Measurements from ENCODE around the gene UNK. TPM values are rescaled to one million over a fixed set of nuclear protein-coding genes. Genes with fewer than 3 reads are reported as not detected.

UNK gene
- total RNA-seq, 1 experiment from 2014 or later: 35.4 TPM

DNA sequence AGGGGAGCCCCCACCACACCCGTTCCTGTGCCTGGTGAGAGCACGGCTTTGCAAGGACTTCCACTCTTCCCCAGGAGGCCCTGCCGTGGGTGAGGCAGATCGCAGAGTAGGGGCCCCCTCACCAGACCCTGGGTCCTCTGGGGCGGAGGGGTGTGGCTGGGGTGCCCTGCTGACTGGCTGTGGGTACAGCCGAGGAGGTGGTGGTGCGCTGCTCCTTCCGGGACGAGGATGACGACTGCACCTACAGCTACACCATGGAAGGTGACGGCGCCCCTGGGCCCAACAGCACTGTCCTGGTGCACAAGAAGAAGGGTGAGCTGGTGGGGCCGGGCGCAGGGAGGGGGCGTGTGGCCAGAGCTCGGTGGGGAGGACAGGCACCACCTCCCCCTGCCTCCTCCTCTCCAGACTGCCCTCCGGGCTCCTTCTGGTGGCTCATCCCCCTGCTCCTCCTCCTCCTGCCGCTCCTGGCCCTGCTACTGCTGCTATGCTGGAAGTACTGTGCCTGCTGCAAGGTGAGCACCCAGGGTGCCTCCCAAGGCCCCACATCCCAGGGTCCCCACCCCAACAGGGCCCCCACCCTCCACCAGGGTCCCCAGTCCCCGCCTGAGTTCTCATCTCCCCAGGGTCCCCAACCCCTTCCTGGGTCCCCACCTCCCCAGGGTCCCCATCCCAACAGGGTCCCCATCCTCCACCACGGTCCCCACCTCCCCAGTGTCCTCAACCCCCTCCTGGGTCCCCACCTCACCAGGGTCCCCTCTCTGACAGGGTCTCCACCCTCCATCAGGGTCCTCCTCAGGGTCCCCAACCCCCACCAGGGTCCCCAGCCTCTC is 47.3 kb upstream of the UNK start:
- no peaks in the 10 kb centered on the region for H3K27me3 Mint-ChIP-seq (ENCODE audit: low read depth)
- DNase-seq (ENCODE audit: low spot score): no peak
- no peak for ATAC-seq
- no peaks in the 10 kb centered on the region for H3K9me3 Mint-ChIP-seq
- H3K4me3 Mint-ChIP-seq: no peak overlapping the region
- TF ChIP-seq NFATC4 (CRISPR knock-in tag; IDR thresholded peaks at IDR 0.05) (no peak), CDX4 (CRISPR knock-in tag; IDR thresholded peaks at IDR 0.05; ENCODE audit: borderline replicate concordance) (no peak), JAZF1 (CRISPR knock-in tag; IDR thresholded peaks at IDR 0.05) (no peak), ESRRA (CRISPR knock-in tag; IDR thresholded peaks at IDR 0.05; ENCODE audit: borderline replicate concordance) (no peak), ATF2 (CRISPR knock-in tag; IDR thresholded peaks at IDR 0.05; ENCODE audit: borderline replicate concordance, low read depth) (no peak), MYBL2 (CRISPR knock-in tag; IDR thresholded peaks at IDR 0.05) (no peak), TEAD4 (CRISPR knock-in tag; IDR thresholded peaks at IDR 0.05) (no peak), GABPB1 (CRISPR knock-in tag; IDR thresholded peaks at IDR 0.05) (no peak), ZNF423 (CRISPR knock-in tag; IDR thresholded peaks at IDR 0.05) (no peak), CREB1 (CRISPR knock-in tag; IDR thresholded peaks at IDR 0.05) (no peak), EMX1 (CRISPR knock-in tag; IDR thresholded peaks at IDR 0.05) (no peak), KAT7 (CRISPR knock-in tag; IDR thresholded peaks at IDR 0.05; ENCODE audit: borderline replicate concordance) (no peak), JUN (CRISPR knock-in tag; IDR thresholded peaks at IDR 0.05) (no peak), ZNF416 (CRISPR knock-in tag; IDR thresholded peaks at IDR 0.05) (no peak), SP1 (CRISPR knock-in tag; conservative IDR thresholded peaks at IDR 0.05) (no peak)
- TF ChIP-seq, protein P1, sequence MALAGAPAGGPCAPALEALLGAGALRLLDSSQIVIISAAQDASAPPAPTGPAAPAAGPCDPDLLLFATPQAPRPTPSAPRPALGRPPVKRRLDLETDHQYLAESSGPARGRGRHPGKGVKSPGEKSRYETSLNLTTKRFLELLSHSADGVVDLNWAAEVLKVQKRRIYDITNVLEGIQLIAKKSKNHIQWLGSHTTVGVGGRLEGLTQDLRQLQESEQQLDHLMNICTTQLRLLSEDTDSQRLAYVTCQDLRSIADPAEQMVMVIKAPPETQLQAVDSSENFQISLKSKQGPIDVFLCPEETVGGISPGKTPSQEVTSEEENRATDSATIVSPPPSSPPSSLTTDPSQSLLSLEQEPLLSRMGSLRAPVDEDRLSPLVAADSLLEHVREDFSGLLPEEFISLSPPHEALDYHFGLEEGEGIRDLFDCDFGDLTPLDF (CRISPR knock-in tag; IDR thresholded peaks at IDR 0.05): no peak
- TF ChIP-seq, protein P2, sequence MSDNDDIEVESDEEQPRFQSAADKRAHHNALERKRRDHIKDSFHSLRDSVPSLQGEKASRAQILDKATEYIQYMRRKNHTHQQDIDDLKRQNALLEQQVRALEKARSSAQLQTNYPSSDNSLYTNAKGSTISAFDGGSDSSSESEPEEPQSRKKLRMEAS (CRISPR knock-in tag; IDR thresholded peaks at IDR 0.05): no peak
- no peaks in the 10 kb centered on the region for H3K4me1 Mint-ChIP-seq
- ChIA-PET POLR2A (interaction anchor here (1.1 to 1.7 kb wide), 2 partner anchors 13 to 17 kb away, joined by 3 to 6 read pairs; partner anchors contain the start of gene ITGB4), CTCF (interaction anchor here (1.0 to 3.6 kb wide), 10 partner anchors 8 to 136 kb away, joined by 4 to 30 read pairs (median 6); partner anchors contain the start of genes GALK1, ITGB4 and SMIM5)
- no peak overlapping the region for H3K27ac Mint-ChIP-seq
- H3K36me3 Mint-ChIP-seq: no peaks in the 10 kb centered on the region

- Mint-ChIP-seq H3K9me3 (no peaks in the 10 kb centered on the region), H3K4me3 (no peak overlapping the region), H3K27ac (peak overlapping the region; percentile 60), H3K4me1 (no peaks in the 10 kb centered on the region), H3K36me3 (no peaks in the 10 kb centered on the region), H3K27me3 (ENCODE audit: low read depth) (no peaks in the 10 kb centered on the region)
- ATAC-seq (no peak), DNase-seq (ENCODE audit: low spot score) (no peak)
- ChIA-PET POLR2A (interaction anchor here (0.6 to 1.7 kb wide), 3 partner anchors 12 to 295 kb away, joined by 3 to 6 read pairs (median 5); partner anchors contain the start of gene ITGB4), CTCF (interaction anchor here (0.6 to 3.6 kb wide), 13 partner anchors 9 to 950 kb away, joined by 4 to 30 read pairs (median 5); partner anchors contain the start of genes GALK1, ITGB4 and SMIM5)
- TF ChIP-seq PREB (CRISPR knock-in tag; IDR thresholded peaks at IDR 0.05; ENCODE audit: borderline replicate concordance): no peak
- peak; percentile 83 for TF ChIP-seq GABPB1 (CRISPR knock-in tag; IDR thresholded peaks at IDR 0.05)
- peak; percentile 60 for TF ChIP-seq USF2 (CRISPR knock-in tag; IDR thresholded peaks at IDR 0.05)
Observed at GRCh38 chr17:75738218-75738802, 46.3 kb upstream of the UNK start.

Data from WTC11 (cell line).